Coronary artery (tissue), 2 donors: ENCODE measurements around the gene LAS1L.
A peak's percentile ranks its signal among the peaks of the same experiment; 100 is the strongest.

Experiments used
- DNase-seq: peaks from one replicate; pipeline ENCODE4 v3.0.0-alpha.2; 2017; ENCODE audit warnings: low spot score
- H3K27ac ChIP-seq, 2 donors: fragments of 200-600 bp; sonication (generic); one replicate each; pipeline ENCODE4 v1.5.1; 2016 to 2019
- H3K4me3 ChIP-seq: fragments of 200-600 bp; sonication (generic); 2 replicates; pipeline ENCODE4 v1.5.1; 2016; ENCODE audit warnings: mild to moderate bottlenecking, moderate library complexity
- CTCF ChIP-seq: fragments of 200-600 bp; sonication (generic); IDR thresholded peaks from one replicate; pipeline ENCODE4 v1.5.1; 2019; ENCODE audit warnings: antibody characterized with exemption

Gene LAS1L

GRCh38 chrX:65534450-65535292 lies at the start of gene LAS1L:
Gene LAS1L (minus strand): TSS chrX:65534787. CDS start chrX:65534715, 72 bp downstream.
- Histone ChIP-seq H3K4me3 (peak within 1 kb of the TSS; percentile 72), H3K27ac (peak within 1 kb of the TSS; percentile 31 to 63)
- DNase-seq: peak; percentile 94
- no peak for TF ChIP-seq CTCF

GRCh38 chrX:65582450-65583082 lies 48.0 kb upstream of the LAS1L start:
- DNase-seq: no peak
- no peak for TF ChIP-seq CTCF

GRCh38 chrX:65581661-65582339 lies 47.2 kb upstream of the LAS1L start:
- no peak overlapping the region for H3K27ac ChIP-seq
- peak; percentile 48 for TF ChIP-seq CTCF
- no peak overlapping the region for H3K4me3 ChIP-seq
- DNase-seq: no peak

More at GRCh38 chrX:65582450-65583082, 48.0 kb upstream of the LAS1L start:
- no peak overlapping the region for H3K27ac ChIP-seq
- H3K4me3 ChIP-seq: no peak overlapping the region

- H3K27ac ChIP-seq: no peak overlapping the region
- no peak for DNase-seq
- H3K4me3 ChIP-seq: no peak overlapping the region
- TF ChIP-seq CTCF: no peak
These were observed 43.8 kb upstream of the LAS1L start for GRCh38 chrX:65578346-65578745.

GRCh38 chrX:65576160-65576559 lies 41.6 kb upstream of the LAS1L start:
- no peak for DNase-seq
- Histone ChIP-seq H3K27ac (no peak overlapping the region), H3K4me3 (no peak overlapping the region)
- TF ChIP-seq CTCF: no peak

GRCh38 chrX:65575022-65575421 lies 40.4 kb upstream of the LAS1L start:
- no peak for TF ChIP-seq CTCF
- H3K27ac ChIP-seq: no peak overlapping the region
- H3K4me3 ChIP-seq: no peak overlapping the region
- no peak for DNase-seq
